OCI-LY1 (cell line): ENCODE data around the gene ANKS6.

Source experiments
- CTCF ChIP-seq: fragments of 200-600 bp; sonication (generic), shearing (Covaris generic); IDR thresholded peaks from 2 replicates; pipeline ENCODE4 v1.5.1; 2017; ENCODE audit warnings: mild to moderate bottlenecking, antibody characterized with exemption, low read length, moderate library complexity, mixed read lengths
- EZH2 ChIP-seq: fragments of 200-600 bp; sonication (generic), shearing (Covaris generic); IDR thresholded peaks from 2 replicates; pipeline ENCODE4 v1.8.0; 2017; ENCODE audit warnings: borderline replicate concordance, mixed run types, mild to moderate bottlenecking, antibody characterized with exemption, low read length, moderate library complexity, mixed read lengths

- TF ChIP-seq CTCF (no peak), EZH2 (no peak)
Measured at GRCh38 chr9:98728500-98728899, 67.9 kb downstream of the ANKS6 start.
